HG03159 (cell line): ENCODE data around the gene MAP2K1.
"Not testable (repeated sequence)": the region's sequence is repeated elsewhere in the genome, so short reads cannot be mapped to it uniquely, and the experiment has no call there.

Experiments
- ATAC-seq: cut with Tn5 transposase; IDR thresholded peaks from one replicate; pipeline ENCODE4 v1.9.1; 2021; ENCODE audit warnings: mild to moderate bottlenecking, moderate library complexity; ENCODE audit not compliant: unreplicated experiment

MAP2K1 gene

GRCh38 chr15:66393037-66393436 is 6.3 kb downstream of the MAP2K1 start:
- not testable (repeated sequence) for ATAC-seq

- no peak for ATAC-seq
Observed at GRCh38 chr15:66394472-66394871, 7.8 kb downstream of the MAP2K1 start.

- no peak for ATAC-seq
Observed at GRCh38 chr15:66394915-66395314, 8.2 kb downstream of the MAP2K1 start.

GRCh38 chr15:66399276-66399675 is 12.6 kb downstream of the MAP2K1 start:
- no peak for ATAC-seq

GRCh38 chr15:66400351-66400774 is 13.7 kb downstream of the MAP2K1 start:
- no peak for ATAC-seq

- no peak for ATAC-seq
Observed at GRCh38 chr15:66401130-66402021, 14.7 kb downstream of the MAP2K1 start.

- no peak for ATAC-seq
Observed at GRCh38 chr15:66402761-66403284, 16.1 kb downstream of the MAP2K1 start.

GRCh38 chr15:66403323-66403722 is 16.6 kb downstream of the MAP2K1 start:
- no peak for ATAC-seq

- no peak for ATAC-seq
Observed at GRCh38 chr15:66404122-66404521, 17.4 kb downstream of the MAP2K1 start.

- no peak for ATAC-seq
Observed at GRCh38 chr15:66404532-66404931, 17.8 kb downstream of the MAP2K1 start.

- no peak for ATAC-seq
Observed at GRCh38 chr15:66405007-66405406, 18.3 kb downstream of the MAP2K1 start.

GRCh38 chr15:66405615-66406014 is 18.9 kb downstream of the MAP2K1 start:
- no peak for ATAC-seq

GRCh38 chr15:66408254-66408653 is 21.5 kb downstream of the MAP2K1 start:
- ATAC-seq, result no peak

- ATAC-seq, result no peak
Observed at GRCh38 chr15:66408675-66409282, 22.1 kb downstream of the MAP2K1 start.

GRCh38 chr15:66409565-66410108 is 22.9 kb downstream of the MAP2K1 start:
- no peak for ATAC-seq

GRCh38 chr15:66411190-66411589 is 24.5 kb downstream of the MAP2K1 start:
- ATAC-seq, result no peak

- no peak for ATAC-seq
Observed at GRCh38 chr15:66412220-66412619, 25.5 kb downstream of the MAP2K1 start.

- ATAC-seq, result no peak
Observed at GRCh38 chr15:66413579-66413978, 26.9 kb downstream of the MAP2K1 start.

- ATAC-seq, result no peak
Observed at GRCh38 chr15:66415360-66415759, 28.6 kb downstream of the MAP2K1 start.

GRCh38 chr15:66417736-66418135 is 31.0 kb downstream of the MAP2K1 start:
- ATAC-seq, result no peak

GRCh38 chr15:66419471-66419870 is 32.8 kb downstream of the MAP2K1 start:
- no peak for ATAC-seq

GRCh38 chr15:66422347-66422746 is 35.6 kb downstream of the MAP2K1 start:
- ATAC-seq, result no peak
